T-helper 2 cell treated with Interferon-gamma antibody and Interleukin-4, amounts not matched to agents 5 μg/mL and 100 μg/mL, for 36 hours (primary cell): ENCODE data around the gene LEFTY1.
"Not testable (repeated sequence)": the region's sequence is repeated elsewhere in the genome, so short reads cannot be mapped to it uniquely, and the experiment has no call there.

ENCODE experiments used
- DNase-seq: peaks from one replicate; pipeline ENCODE4 v3.0.0; 2021; ENCODE audit warnings: low spot score
- H3K27ac Mint-ChIP-seq: one replicate; pipeline ENCODE4 v1.8.0; 2021; ENCODE audit warnings: mild to moderate bottlenecking, mixed read lengths
- H3K27me3 Mint-ChIP-seq: one replicate; pipeline ENCODE4 v1.8.0; 2021; ENCODE audit warnings: low read depth, mixed read lengths
- H3K36me3 Mint-ChIP-seq: one replicate; pipeline ENCODE4 v1.8.0; 2021; ENCODE audit warnings: low read depth, mixed read lengths
- H3K4me1 Mint-ChIP-seq: one replicate; pipeline ENCODE4 v1.8.0; 2021; ENCODE audit warnings: low read depth, mixed read lengths
- H3K4me3 Mint-ChIP-seq: one replicate; pipeline ENCODE4 v1.8.0; 2022; ENCODE audit warnings: mild to moderate bottlenecking, moderate library complexity, mixed read lengths
- H3K9me3 Mint-ChIP-seq: one replicate; pipeline ENCODE4 v1.8.0; 2021; ENCODE audit warnings: mixed read lengths

The LEFTY1 gene

GRCh38 chr1:225888898-225889601 is at the start of gene LEFTY1:
LEFTY1 (minus strand) TSS chr1:225889146; CDS start chr1:225889066, 80 bp downstream.
- peaks cover 25% of the 10 kb centered on the region for H3K27me3 Mint-ChIP-seq
- H3K36me3 Mint-ChIP-seq: no peaks in the 10 kb centered on the region
- no peak within 1 kb of the TSS for H3K27ac Mint-ChIP-seq
- no peak within 1 kb of the TSS for H3K4me3 Mint-ChIP-seq
- H3K4me1 Mint-ChIP-seq: peaks cover 5% of the 10 kb centered on the region
- DNase-seq: no peak
- no peaks in the 10 kb centered on the region for H3K9me3 Mint-ChIP-seq

GRCh38 chr1:225937048-225937968 is 48.4 kb upstream of the LEFTY1 start:
- Mint-ChIP-seq H3K4me3 (no peak overlapping the region), H3K9me3 (no peaks in the 10 kb centered on the region), H3K27me3 (no peaks in the 10 kb centered on the region), H3K36me3 (no peaks in the 10 kb centered on the region), H3K27ac (no peak overlapping the region), H3K4me1 (no peaks in the 10 kb centered on the region)
- no peak for DNase-seq

GRCh38 chr1:225936523-225936922 is 47.6 kb upstream of the LEFTY1 start:
- no peak for DNase-seq
- H3K4me1 Mint-ChIP-seq: no peaks in the 10 kb centered on the region
- no peaks in the 10 kb centered on the region for H3K27me3 Mint-ChIP-seq
- H3K27ac Mint-ChIP-seq: no peak overlapping the region
- H3K4me3 Mint-ChIP-seq: no peak overlapping the region
- no peaks in the 10 kb centered on the region for H3K36me3 Mint-ChIP-seq
- no peaks in the 10 kb centered on the region for H3K9me3 Mint-ChIP-seq

GRCh38 chr1:225936086-225936485 is 47.1 kb upstream of the LEFTY1 start:
- not testable (repeated sequence) for H3K4me1 Mint-ChIP-seq, H3K4me3 Mint-ChIP-seq, H3K27ac Mint-ChIP-seq, H3K36me3 Mint-ChIP-seq, H3K27me3 Mint-ChIP-seq, H3K9me3 Mint-ChIP-seq, DNase-seq

GRCh38 chr1:225934711-225935110 is 45.8 kb upstream of the LEFTY1 start:
- no peak for DNase-seq
- H3K4me1 Mint-ChIP-seq: no peaks in the 10 kb centered on the region
- H3K4me3 Mint-ChIP-seq: no peak overlapping the region
- no peak overlapping the region for H3K27ac Mint-ChIP-seq
- no peaks in the 10 kb centered on the region for H3K36me3 Mint-ChIP-seq
- H3K27me3 Mint-ChIP-seq: no peaks in the 10 kb centered on the region
- H3K9me3 Mint-ChIP-seq: no peaks in the 10 kb centered on the region

- DNase-seq: no peak
- Mint-ChIP-seq H3K9me3 (no peaks in the 10 kb centered on the region), H3K36me3 (peaks cover 1% of the 10 kb centered on the region), H3K4me1 (peaks cover 3% of the 10 kb centered on the region), H3K27me3 (no peaks in the 10 kb centered on the region), H3K4me3 (no peak overlapping the region), H3K27ac (no peak overlapping the region)
Measured at GRCh38 chr1:225933072-225933471, 44.1 kb upstream of the LEFTY1 start.

- Mint-ChIP-seq H3K9me3 (no peaks in the 10 kb centered on the region), H3K4me1 (peaks cover 6% of the 10 kb centered on the region), H3K36me3 (peaks cover 1% of the 10 kb centered on the region), H3K27ac (no peak overlapping the region), H3K4me3 (no peak overlapping the region), H3K27me3 (no peaks in the 10 kb centered on the region)
- DNase-seq: no peak
Measured at GRCh38 chr1:225931270-225932136, 42.6 kb upstream of the LEFTY1 start.

GRCh38 chr1:225930566-225930965 is 41.6 kb upstream of the LEFTY1 start:
- no peak overlapping the region for H3K4me3 Mint-ChIP-seq
- H3K9me3 Mint-ChIP-seq: no peaks in the 10 kb centered on the region

GRCh38 chr1:225929462-225929861 is 40.5 kb upstream of the LEFTY1 start:
- H3K4me3 Mint-ChIP-seq, DNase-seq, H3K4me1 Mint-ChIP-seq, H3K36me3 Mint-ChIP-seq, H3K27me3 Mint-ChIP-seq, H3K9me3 Mint-ChIP-seq: not testable (repeated sequence)
- H3K27ac Mint-ChIP-seq: peak overlapping the region; percentile 55

More at GRCh38 chr1:225930566-225930965, 41.6 kb upstream of the LEFTY1 start:
- Mint-ChIP-seq H3K36me3 (peaks cover 1% of the 10 kb centered on the region), H3K27me3 (no peaks in the 10 kb centered on the region), H3K4me1 (peaks cover 7% of the 10 kb centered on the region), H3K27ac (no peak overlapping the region)
- DNase-seq: no peak

GRCh38 chr1:225928186-225929175 is 39.5 kb upstream of the LEFTY1 start:
- H3K27ac Mint-ChIP-seq: peak overlapping the region; percentile 85
- peak overlapping the region; percentile 40 for H3K4me3 Mint-ChIP-seq
- DNase-seq: no peak
- no peaks in the 10 kb centered on the region for H3K27me3 Mint-ChIP-seq
- peaks cover 7% of the 10 kb centered on the region for H3K4me1 Mint-ChIP-seq
- H3K9me3 Mint-ChIP-seq: no peaks in the 10 kb centered on the region
- peaks cover 5% of the 10 kb centered on the region for H3K36me3 Mint-ChIP-seq

GRCh38 chr1:225926551-225927113 is 37.7 kb upstream of the LEFTY1 start:
- peak overlapping the region; percentile 42 for H3K4me3 Mint-ChIP-seq
- no peaks in the 10 kb centered on the region for H3K27me3 Mint-ChIP-seq
- no peak overlapping the region for H3K27ac Mint-ChIP-seq
- H3K9me3 Mint-ChIP-seq: no peaks in the 10 kb centered on the region
- peaks cover 15% of the 10 kb centered on the region for H3K4me1 Mint-ChIP-seq
- peaks cover 12% of the 10 kb centered on the region for H3K36me3 Mint-ChIP-seq
- no peak for DNase-seq

- peak within 1 kb of the TSS; percentile 92 for H3K27ac Mint-ChIP-seq
- H3K4me3 Mint-ChIP-seq: peak within 1 kb of the TSS; percentile 94
- peaks cover 32% of the 10 kb centered on the region for H3K36me3 Mint-ChIP-seq
- H3K4me1 Mint-ChIP-seq: peaks cover 28% of the 10 kb centered on the region
- H3K9me3 Mint-ChIP-seq: no peaks in the 10 kb centered on the region
- DNase-seq: peak; percentile 96
- H3K27me3 Mint-ChIP-seq: no peaks in the 10 kb centered on the region
Measured at GRCh38 chr1:225923692-225924555, 35.0 kb upstream of the LEFTY1 start, which contains the start of gene PYCR2. PYCR2 (minus strand) TSS chr1:225924250; CDS start chr1:225924110, 140 bp downstream.
